Activated gamma-delta T cell (primary cell): ENCODE results near the gene IQUB.
"Not testable (repeated sequence)": the region's sequence is repeated elsewhere in the genome, so short reads cannot be mapped to it uniquely, and the experiment has no call there.

ENCODE experiments used
- DNase-seq: peaks from one replicate; lab custom pipeline; 2025; lab: John Stamatoyannopoulos, UW

The IQUB gene

DNA sequence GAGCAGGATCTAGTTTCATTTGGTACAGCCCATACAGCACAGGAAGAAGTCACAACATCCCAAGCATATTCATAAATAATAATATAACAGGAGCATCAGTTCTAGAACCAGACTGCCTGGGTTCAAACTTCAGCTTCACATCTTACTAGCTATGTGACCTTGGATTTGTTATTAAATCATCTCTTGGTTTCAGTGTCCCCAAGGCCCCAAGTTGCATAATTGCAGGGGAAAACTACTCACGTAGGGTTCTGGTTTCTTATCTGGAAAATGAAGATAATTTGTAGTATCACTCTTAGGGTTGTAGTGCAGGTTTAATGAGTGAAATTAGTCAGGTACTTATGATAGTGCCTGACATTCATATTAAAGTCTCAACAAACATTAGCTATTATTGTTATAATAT lies 5.5 kb upstream of the IQUB start:
- DNase-seq = no peak

GRCh38 chr7:123538897-123539296 lies 4.5 kb upstream of the IQUB start:
- DNase-seq = no peak

GRCh38 chr7:123538189-123538714 lies 3.9 kb upstream of the IQUB start:
- DNase-seq = no peak

GRCh38 chr7:123537026-123537642 lies 2.7 kb upstream of the IQUB start:
- no peak for DNase-seq

DNA sequence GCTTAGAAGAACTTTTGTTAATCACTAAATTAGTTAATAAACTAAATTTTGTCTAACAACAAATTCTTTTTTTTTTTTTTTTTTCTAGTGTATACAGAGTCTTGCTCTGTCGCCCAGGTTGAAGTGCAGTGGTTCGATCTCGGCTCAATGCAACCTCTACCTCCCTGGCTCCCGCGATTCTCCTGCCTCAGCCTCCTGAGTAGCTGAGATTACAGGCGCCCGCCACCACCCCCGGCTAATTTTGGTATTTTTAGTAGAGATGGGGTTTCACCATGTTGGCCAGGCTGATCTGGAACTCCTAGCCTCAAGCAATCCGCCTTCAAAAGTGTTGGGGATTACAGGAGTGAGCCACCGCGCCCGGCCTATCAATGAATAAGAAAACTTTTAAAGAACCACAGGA lies 1.1 kb upstream of the IQUB start:
- DNase-seq = no peak

- no peak for DNase-seq
Observed at GRCh38 chr7:123533929-123534382, 439 bp downstream of the IQUB start.

- no peak for DNase-seq
Observed at GRCh38 chr7:123533553-123533917, 860 bp downstream of the IQUB start.

- DNase-seq = not testable (repeated sequence)
Observed at GRCh38 chr7:123532788-123533552, 1.4 kb downstream of the IQUB start.

DNA sequence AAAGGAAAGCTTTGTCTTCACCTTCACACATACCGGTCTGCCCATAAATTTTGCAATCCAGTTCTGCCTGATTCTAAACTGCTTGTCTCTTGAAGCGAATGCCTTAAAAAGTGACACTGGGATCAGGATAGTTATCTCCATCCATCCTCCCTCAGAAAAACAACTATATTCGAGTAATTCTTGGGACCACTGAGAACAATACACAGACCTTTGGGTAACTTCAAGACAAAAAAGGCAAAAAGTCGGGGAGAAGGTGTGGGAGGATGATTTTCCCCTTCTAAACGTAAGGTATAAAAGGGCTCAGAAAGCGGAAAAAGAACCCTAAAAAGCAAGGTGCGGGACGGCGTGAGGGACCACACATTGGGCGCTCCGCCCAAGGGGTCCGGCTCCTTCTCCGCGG lies 2.1 kb downstream of the IQUB start:
- not testable (repeated sequence) for DNase-seq

DNA sequence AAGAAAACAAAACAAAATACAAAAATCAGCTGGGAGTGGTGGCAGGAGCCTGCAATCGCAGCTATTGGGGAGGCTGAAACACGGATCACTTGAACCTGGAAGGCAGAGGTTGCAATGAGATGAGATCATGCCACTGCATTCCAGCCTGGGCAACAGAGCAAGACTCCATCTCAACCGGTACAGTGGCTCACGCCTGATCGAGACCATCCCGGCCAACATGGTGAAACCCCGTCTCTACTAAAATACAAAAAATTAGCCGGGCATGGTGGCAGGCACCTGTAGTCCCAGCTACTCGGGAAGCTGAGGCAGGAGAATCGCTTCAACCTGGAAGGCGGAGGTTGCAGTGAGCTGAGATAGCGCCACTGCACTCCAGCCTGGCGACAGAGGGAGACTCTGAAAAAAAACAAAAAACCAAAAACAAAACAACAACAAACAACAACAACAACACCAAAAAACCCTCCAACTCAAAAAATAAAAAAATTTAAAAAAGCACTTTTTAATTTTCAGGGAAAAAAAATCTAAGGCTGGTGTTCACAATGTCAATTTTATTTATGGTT lies 4.3 kb downstream of the IQUB start:
- DNase-seq = not testable (repeated sequence)

- no peak for DNase-seq
Observed at GRCh38 chr7:123528265-123528664, 6.1 kb downstream of the IQUB start.

GRCh38 chr7:123527712-123528225 lies 6.6 kb downstream of the IQUB start:
- DNase-seq = not testable (repeated sequence)

- not testable (repeated sequence) for DNase-seq
Observed at GRCh38 chr7:123526533-123526932, 7.9 kb downstream of the IQUB start.

- no peak for DNase-seq
Observed at GRCh38 chr7:123522066-123522465, 12.3 kb downstream of the IQUB start.

- no peak for DNase-seq
Observed at GRCh38 chr7:123505221-123505620, 29.2 kb downstream of the IQUB start.

- no peak for DNase-seq
Observed at GRCh38 chr7:123502201-123502600, 32.2 kb downstream of the IQUB start.

GRCh38 chr7:123500878-123501489 lies 33.4 kb downstream of the IQUB start:
- DNase-seq = no peak

- DNase-seq = no peak
Observed at GRCh38 chr7:123499211-123499970, 35.0 kb downstream of the IQUB start.

GRCh38 chr7:123498601-123499000 lies 35.8 kb downstream of the IQUB start:
- no peak for DNase-seq

DNA sequence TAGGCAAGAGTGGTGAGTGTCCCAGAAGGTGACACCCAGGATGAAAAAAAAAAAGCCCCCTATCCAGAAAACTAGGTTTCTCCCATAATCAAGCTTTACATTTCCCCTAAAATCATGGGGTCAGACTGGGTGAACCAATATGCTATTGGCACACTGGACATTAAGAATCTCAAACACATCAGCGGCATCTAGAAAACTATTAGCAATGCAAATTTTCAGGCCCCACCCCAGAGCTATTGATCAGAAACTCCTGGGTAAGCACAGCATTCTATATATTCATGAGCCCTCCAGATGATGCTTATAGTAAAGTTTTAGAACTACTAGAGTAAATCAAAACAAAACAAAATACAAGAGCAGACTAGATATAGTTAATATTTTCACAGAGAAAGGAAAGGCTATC lies 36.4 kb downstream of the IQUB start:
- no peak for DNase-seq

- DNase-seq = no peak
Observed at GRCh38 chr7:123494193-123494796, 40.1 kb downstream of the IQUB start.
